Activated effector memory CD4-positive, alpha-beta T cell treated with Interleukin-2 at 50 U/mL for 16 hours (primary cell): ENCODE data around the gene TMPRSS6.

Experiments
- DNase-seq: peaks from one replicate; pipeline ENCODE4 v3.0.0-alpha.2; 2020

Gene TMPRSS6

GRCh38 chr22:37063431-37064420 is 45.8 kb downstream of the TMPRSS6 start:
- no peak for DNase-seq

- no peak for DNase-seq
Measured at GRCh38 chr22:37062702-37063381, 46.7 kb downstream of the TMPRSS6 start.

GRCh38 chr22:37062376-37062675 is 47.2 kb downstream of the TMPRSS6 start:
- DNase-seq: no peak

GRCh38 chr22:37061611-37062375 is 47.7 kb downstream of the TMPRSS6 start:
- DNase-seq: no peak

GRCh38 chr22:37060801-37061610 is 48.5 kb downstream of the TMPRSS6 start:
- DNase-seq: no peak

GRCh38 chr22:37059876-37060449 is 49.5 kb downstream of the TMPRSS6 start:
- DNase-seq: no peak

GRCh38 chr22:37058917-37059701 is 50.4 kb downstream of the TMPRSS6 start:
- no peak for DNase-seq

- DNase-seq: no peak
Measured at GRCh38 chr22:37057796-37058510, 51.6 kb downstream of the TMPRSS6 start.

GRCh38 chr22:37057226-37057625 is 52.3 kb downstream of the TMPRSS6 start:
- DNase-seq: no peak

GRCh38 chr22:37056246-37056645 is 53.3 kb downstream of the TMPRSS6 start:
- no peak for DNase-seq

GRCh38 chr22:37054600-37055365 is 54.7 kb downstream of the TMPRSS6 start:
- DNase-seq: no peak

GRCh38 chr22:37054056-37054395 is 55.5 kb downstream of the TMPRSS6 start:
- no peak for DNase-seq

- no peak for DNase-seq
Measured at GRCh38 chr22:37053310-37054055, 56.0 kb downstream of the TMPRSS6 start.

GRCh38 chr22:37052386-37053309 is 56.9 kb downstream of the TMPRSS6 start:
- no peak for DNase-seq

- DNase-seq: peak; percentile 60
Measured at GRCh38 chr22:37051391-37052385, 57.8 kb downstream of the TMPRSS6 start, which contains the start of gene KCTD17. TSS of gene KCTD17 (plus strand) at chr22:37051742. CDS start at chr22:37051761, 19 bp downstream.

- no peak for DNase-seq
Measured at GRCh38 chr22:37050913-37051312, 58.6 kb downstream of the TMPRSS6 start.

GRCh38 chr22:37049224-37049623 is 60.3 kb downstream of the TMPRSS6 start:
- no peak for DNase-seq
